ENCODE results near the gene ZNF850.

The ZNF850 gene

GRCh38 chr19:36687214-36688056 lies 85.2 kb downstream of the ZNF850 start, which contains the start of gene ZNF567:
Gene ZNF567, plus strand, starts transcription at chr19:36687612. Its CDS starts 7,256 bp downstream, at chr19:36694868.
- FAIRE-seq = peak; percentile 60

GRCh38 chr19:36686365-36687213 lies 86.0 kb downstream of the ZNF850 start:
- FAIRE-seq = no peak

- no peak for FAIRE-seq
These were observed 86.8 kb downstream of the ZNF850 start for GRCh38 chr19:36685835-36686234.

- FAIRE-seq = no peak
These were observed 93.2 kb downstream of the ZNF850 start for GRCh38 chr19:36679455-36679854.

- no peak for FAIRE-seq
These were observed 98.4 kb downstream of the ZNF850 start for GRCh38 chr19:36674201-36674600.

GRCh38 chr19:36672368-36672767 lies 100.2 kb downstream of the ZNF850 start:
- no peak for FAIRE-seq

- FAIRE-seq = no peak
These were observed 104.0 kb downstream of the ZNF850 start for GRCh38 chr19:36668646-36669045.

GRCh38 chr19:36665832-36666231 lies 106.8 kb downstream of the ZNF850 start:
- FAIRE-seq = no peak
